ENCODE data around the gene VPS50. TPM values are rescaled to one million over a fixed set of nuclear protein-coding genes. Genes with fewer than 3 reads are reported as not detected.

The VPS50 gene
- total and polyA plus RNA-seq, 9 donors = 7.7 to 28.6 (median 23.0) TPM

- H3K27me3 ChIP-seq = no peaks in the 10 kb centered on the region
- intact Hi-C loops (cut with DNase I) = no loop called here
- no peaks in the 10 kb centered on the region for H3K4me1 ChIP-seq (ENCODE audit: insufficient read depth)
- no peaks in the 10 kb centered on the region for H3K36me3 ChIP-seq
- TF ChIP-seq CTCF (IDR thresholded peaks at IDR 0.05) (no peak), POLR2A (IDR thresholded peaks at IDR 0.05) (no peak), EP300 (IDR thresholded peaks at IDR 0.05) (no peak)
- no peaks in the 10 kb centered on the region for H3K9me3 ChIP-seq
- DNase-seq = no peak
- WGBS, 3 donors = 92 to 98% (median 93%) methylated on average over 3 of the region's 3 CpGs
- no peak overlapping the region for H3K27ac ChIP-seq
- no peak overlapping the region for H3K4me3 ChIP-seq
These were observed 9.9 kb downstream of the VPS50 start for GRCh38 chr7:93242106-93242505.

- WGBS, 3 donors = 18 to 36% (median 22%) methylated on average over 9 of the region's 9 CpGs
- intact Hi-C loops (cut with DNase I) = no loop called here
These were observed 13.6 kb downstream of the VPS50 start for GRCh38 chr7:93245525-93246432.

DNA sequence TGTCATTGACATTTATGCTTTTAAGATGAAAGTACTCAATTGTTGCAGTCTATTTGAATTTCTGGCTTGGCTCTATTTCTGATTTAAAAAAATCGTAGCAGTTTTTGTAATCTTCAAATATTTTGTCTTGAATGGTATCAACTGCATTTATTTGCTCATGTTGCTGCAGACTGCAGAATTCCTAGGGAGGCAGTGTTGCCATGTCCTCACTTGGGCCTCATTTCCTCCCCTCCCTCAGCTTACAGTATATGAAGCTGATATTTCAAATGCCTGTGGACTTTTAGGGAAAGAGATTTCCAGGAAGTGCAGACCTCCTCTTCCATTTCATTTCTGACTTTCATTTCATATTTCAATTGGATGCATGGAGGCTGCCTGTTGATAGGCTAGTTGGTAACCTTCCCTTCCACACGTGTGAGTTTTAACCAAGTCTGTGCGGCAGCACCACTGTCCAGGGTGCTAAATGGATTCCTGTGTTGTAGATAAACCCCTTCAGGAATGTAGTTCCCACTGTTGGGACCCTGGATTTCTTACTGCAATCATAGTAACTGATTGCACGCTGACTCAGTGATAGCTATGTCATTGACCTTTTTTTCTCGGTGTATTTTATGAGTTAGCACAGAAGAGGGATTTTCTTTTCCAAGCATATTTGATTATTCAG lies 17.5 kb downstream of the VPS50 start:
- TF ChIP-seq POLR2A (IDR thresholded peaks at IDR 0.05) (no peak), CTCF (IDR thresholded peaks at IDR 0.05) (no peak), EP300 (IDR thresholded peaks at IDR 0.05) (no peak)
- intact Hi-C loops (cut with DNase I) = no loop called here
- WGBS, 3 donors = 27 to 49% (median 38%) methylated on average over 5 of the region's 5 CpGs

More at GRCh38 chr7:93245525-93246432, 13.6 kb downstream of the VPS50 start:
- DNase-seq = no peak
- TF ChIP-seq POLR2A (IDR thresholded peaks at IDR 0.05) = no peak
- TF ChIP-seq EP300 (IDR thresholded peaks at IDR 0.05) = no peak
- peak; percentile 32 to 58 (median 45) for TF ChIP-seq CTCF (IDR thresholded peaks at IDR 0.05)
- H3K4me3 ChIP-seq = no peak overlapping the region
- H3K4me1 ChIP-seq (ENCODE audit: insufficient read depth) = no peaks in the 10 kb centered on the region
- H3K27me3 ChIP-seq = no peaks in the 10 kb centered on the region
- H3K9me3 ChIP-seq = no peaks in the 10 kb centered on the region
- no peaks in the 10 kb centered on the region for H3K36me3 ChIP-seq
- no peak overlapping the region for H3K27ac ChIP-seq

DNA sequence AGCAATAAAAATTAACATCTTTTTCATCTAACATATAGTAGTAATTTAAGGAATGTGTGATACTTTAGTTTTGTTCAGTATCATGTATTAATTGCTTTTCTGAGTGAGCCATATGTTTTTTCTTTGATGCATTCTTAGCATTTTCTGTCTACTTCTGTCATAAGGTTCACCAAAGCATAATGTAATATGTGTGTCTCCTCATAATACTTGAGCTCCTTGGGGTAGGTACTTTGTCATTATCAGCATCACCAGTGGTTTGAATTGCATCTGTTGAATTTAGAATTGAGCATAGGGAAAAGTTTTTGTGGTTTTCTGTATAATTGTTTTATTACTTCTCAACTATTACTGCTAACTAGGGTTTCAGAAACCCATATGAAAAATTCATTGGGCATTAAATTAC lies 26.5 kb downstream of the VPS50 start:
- H3K9me3 ChIP-seq = no peaks in the 10 kb centered on the region
- no peak overlapping the region for H3K4me3 ChIP-seq
- TF ChIP-seq POLR2A (IDR thresholded peaks at IDR 0.05) = no peak
- TF ChIP-seq EP300 (IDR thresholded peaks at IDR 0.05) = no peak
- TF ChIP-seq CTCF (IDR thresholded peaks at IDR 0.05) = no peak
- no peak for DNase-seq
- no peaks in the 10 kb centered on the region for H3K27me3 ChIP-seq
- no peaks in the 10 kb centered on the region for H3K4me1 ChIP-seq (ENCODE audit: insufficient read depth)
- no peak overlapping the region for H3K27ac ChIP-seq
- intact Hi-C loops (cut with DNase I) = no loop called here
- no peaks in the 10 kb centered on the region for H3K36me3 ChIP-seq

More for the DNA sequence above, 17.5 kb downstream of the VPS50 start:
- DNase-seq = no peak
- no peak overlapping the region for H3K4me3 ChIP-seq
- no peaks in the 10 kb centered on the region for H3K36me3 ChIP-seq
- no peaks in the 10 kb centered on the region for H3K4me1 ChIP-seq (ENCODE audit: insufficient read depth)
- H3K27ac ChIP-seq = no peak overlapping the region
- H3K9me3 ChIP-seq = no peaks in the 10 kb centered on the region
- no peaks in the 10 kb centered on the region for H3K27me3 ChIP-seq
